HG03520 (cell line): ENCODE data around the gene MPRIP.

ENCODE experiments used
- ATAC-seq: cut with Tn5 transposase; IDR thresholded peaks from one replicate; pipeline ENCODE4 v1.9.1; 2021; ENCODE audit warnings: mild to moderate bottlenecking, moderate library complexity; ENCODE audit not compliant: unreplicated experiment

Gene MPRIP

GRCh38 chr17:17204041-17204591, 161.9 kb downstream of the MPRIP start:
- no peak for ATAC-seq

- ATAC-seq: no peak
These were observed 162.5 kb downstream of the MPRIP start for GRCh38 chr17:17204635-17205231.

- peak; percentile 37 for ATAC-seq
These were observed 163.3 kb downstream of the MPRIP start for GRCh38 chr17:17205368-17206123.

GRCh38 chr17:17206124-17206912, 164.1 kb downstream of the MPRIP start, which contains the start of gene PLD6:
TSS of gene PLD6 (minus strand) at chr17:17206333. CDS start at chr17:17206286, 47 bp downstream.
- peak; percentile 50 for ATAC-seq

GRCh38 chr17:17206913-17207335, 164.7 kb downstream of the MPRIP start:
- no peak for ATAC-seq

- no peak for ATAC-seq
These were observed 165.7 kb downstream of the MPRIP start for GRCh38 chr17:17207998-17208397.

GRCh38 chr17:17213775-17214174, 171.5 kb downstream of the MPRIP start:
- ATAC-seq: no peak

- no peak for ATAC-seq
These were observed 172.6 kb downstream of the MPRIP start for GRCh38 chr17:17214646-17215436.

GRCh38 chr17:17215575-17215974, 173.3 kb downstream of the MPRIP start:
- ATAC-seq: no peak

GRCh38 chr17:17216236-17216635, 174.0 kb downstream of the MPRIP start:
- no peak for ATAC-seq

- ATAC-seq: no peak
These were observed 174.5 kb downstream of the MPRIP start for GRCh38 chr17:17216776-17217175.

GRCh38 chr17:17217995-17218394, 175.7 kb downstream of the MPRIP start:
- ATAC-seq: no peak

GRCh38 chr17:17220529-17220928, 178.3 kb downstream of the MPRIP start:
- no peak for ATAC-seq

- ATAC-seq: no peak
These were observed 179.1 kb downstream of the MPRIP start for GRCh38 chr17:17221329-17221728.

GRCh38 chr17:17223736-17224135, 181.5 kb downstream of the MPRIP start:
- no peak for ATAC-seq

- ATAC-seq: no peak
These were observed 181.9 kb downstream of the MPRIP start for GRCh38 chr17:17224137-17224536.

GRCh38 chr17:17225901-17226300, 183.6 kb downstream of the MPRIP start:
- ATAC-seq: no peak

- ATAC-seq: no peak
These were observed 184.4 kb downstream of the MPRIP start for GRCh38 chr17:17226451-17227265.

GRCh38 chr17:17227608-17228520, 185.6 kb downstream of the MPRIP start:
- no peak for ATAC-seq
